NCI-H82 treated with DMSO at 0.1 percent for 48 hours (cell line): Measurements from ENCODE around the gene SNED1.
"Not testable (repeated sequence)": the region's sequence is repeated elsewhere in the genome, so short reads cannot be mapped to it uniquely, and the experiment has no call there.

Experiments used
- DNase-seq: peaks from one replicate; lab custom pipeline; 2025; ENCODE audit not compliant: unreplicated experiment; lab: John Stamatoyannopoulos, UW

The SNED1 gene

GRCh38 chr2:241104611-241105010 lies 106.2 kb downstream of the SNED1 start:
- DNase-seq = not testable (repeated sequence)

GRCh38 chr2:241105641-241106040 lies 107.2 kb downstream of the SNED1 start:
- DNase-seq = no peak

GRCh38 chr2:241107031-241107783 lies 108.8 kb downstream of the SNED1 start:
- no peak for DNase-seq

GRCh38 chr2:241108271-241109209 lies 110.1 kb downstream of the SNED1 start:
- no peak for DNase-seq

GRCh38 chr2:241109210-241110088 lies 111.0 kb downstream of the SNED1 start:
- DNase-seq = no peak

GRCh38 chr2:241110089-241110606 lies 111.7 kb downstream of the SNED1 start:
- DNase-seq = no peak

- no peak for DNase-seq
These were observed 112.4 kb downstream of the SNED1 start for GRCh38 chr2:241110607-241111439.

- no peak for DNase-seq
These were observed 113.0 kb downstream of the SNED1 start for GRCh38 chr2:241111440-241111805.

- no peak for DNase-seq
These were observed 113.6 kb downstream of the SNED1 start for GRCh38 chr2:241112046-241112445.

- DNase-seq = no peak
These were observed 114.2 kb downstream of the SNED1 start for GRCh38 chr2:241112592-241112991.

- DNase-seq = no peak
These were observed 116.4 kb downstream of the SNED1 start for GRCh38 chr2:241114836-241115235.

- DNase-seq = no peak
These were observed 116.9 kb downstream of the SNED1 start for GRCh38 chr2:241115361-241115760.

- DNase-seq = no peak
These were observed 118.5 kb downstream of the SNED1 start for GRCh38 chr2:241116606-241117560.

GRCh38 chr2:241118737-241119505 lies 120.5 kb downstream of the SNED1 start:
- DNase-seq = no peak

- DNase-seq = no peak
These were observed 122.0 kb downstream of the SNED1 start for GRCh38 chr2:241120440-241120839.

GRCh38 chr2:241121008-241121407 lies 122.6 kb downstream of the SNED1 start:
- no peak for DNase-seq

GRCh38 chr2:241122376-241123002 lies 124.1 kb downstream of the SNED1 start:
- DNase-seq = no peak
